Suprapubic skin (tissue), 4 donors: Measurements from ENCODE around the gene SV2A. TPM values are rescaled to one million over a fixed set of nuclear protein-coding genes. Genes with fewer than 3 reads are reported as not detected.
"Not testable (repeated sequence)": the region's sequence is repeated elsewhere in the genome, so short reads cannot be mapped to it uniquely, and the experiment has no call there.

Source experiments
- DNase-seq, 2 donors: peaks; one replicate each; pipeline ENCODE4 v3.0.0-alpha.2; 2019; ENCODE audit warnings: low spot score in 2 of 2
- H3K27ac ChIP-seq: fragments of 200-600 bp; sonication (generic); one replicate; pipeline ENCODE4 v1.5.1; 2019
- H3K27me3 ChIP-seq: fragments of 200-600 bp; sonication (generic); one replicate; pipeline ENCODE4 v1.5.1; 2019
- H3K36me3 ChIP-seq: fragments of 200-600 bp; sonication (generic); one replicate; pipeline ENCODE4 v1.5.1; 2019
- H3K4me1 ChIP-seq: fragments of 200-600 bp; sonication (generic); one replicate; pipeline ENCODE4 v1.5.1; 2019
- H3K4me3 ChIP-seq: fragments of 200-600 bp; sonication (generic); one replicate; pipeline ENCODE4 v1.5.1; 2019; ENCODE audit warnings: mild to moderate bottlenecking
- H3K9me3 ChIP-seq: fragments of 200-600 bp; sonication (generic); one replicate; pipeline ENCODE4 v1.5.1; 2019
- CTCF ChIP-seq, 2 donors: fragments of 200-600 bp in 1 of 2; fragments of 450-650 bp in 1 of 2; sonication (generic) in 1 of 2; IDR thresholded peaks; one replicate each; pipeline ENCODE4 v1.5.1; 2016 to 2019; ENCODE audit warnings: antibody characterized with exemption in 2 of 2, mild to moderate bottlenecking in 1 of 2, moderate library complexity in 1 of 2
- EP300 ChIP-seq: sonication (generic); formaldehyde crosslinking; IDR thresholded peaks from one replicate; pipeline ENCODE4 v1.6.1; 2017; ENCODE audit warnings: antibody characterized with exemption
- POLR2A ChIP-seq, 2 donors: fragments of 450-650 bp; IDR thresholded peaks; one replicate each; pipeline ENCODE4 v1.6.1; 2017; ENCODE audit warnings: antibody characterized with exemption in 2 of 2, mild to moderate bottlenecking in 2 of 2, moderate library complexity in 2 of 2
- POLR2AphosphoS5 ChIP-seq, 3 donors: sonication (generic); formaldehyde crosslinking; IDR thresholded peaks; one replicate each; pipeline ENCODE4 v1.6.1; 2017; ENCODE audit warnings: antibody characterized with exemption in 3 of 3
- WGBS: methylation state at CpG from one replicate; pipeline ENCODE4 v1.1.5; 2018; 5-methylcytosine and 5-hydroxymethylcytosine counted together
- total RNA-seq, 4 donors: library from RNA; depleted of rRNA; stranded (reverse); fragments of >200 nt; gene quantifications; one replicate each; pipeline ENCODE4 v1.1.0, GENCODE V29; 2016

SV2A gene
- total RNA-seq, 4 donors from 2014 or later = 0.48 to 1.3 (median 0.65) TPM

- no peaks in the 10 kb centered on the region for H3K27me3 ChIP-seq
- no peak for DNase-seq
- TF ChIP-seq POLR2AphosphoS5 (IDR thresholded peaks at IDR 0.05) (no peak), EP300 (no peak)
- peak overlapping the region; percentile 53 for H3K27ac ChIP-seq
- 30% methylated on average over 3 of the region's 3 CpGs for WGBS
- peaks cover 57% of the 10 kb centered on the region for H3K36me3 ChIP-seq
- H3K4me1 ChIP-seq = peaks cover 27% of the 10 kb centered on the region
- no peaks in the 10 kb centered on the region for H3K9me3 ChIP-seq
- H3K4me3 ChIP-seq = no peak overlapping the region
Measured at GRCh38 chr1:149963358-149963757, 45.7 kb upstream of the SV2A start.

GRCh38 chr1:149962736-149963135 lies 45.1 kb upstream of the SV2A start:
- TF ChIP-seq POLR2A (IDR thresholded peaks at IDR 0.05) (no peak), EP300 (no peak), CTCF (IDR thresholded peaks at IDR 0.05) (no peak), POLR2AphosphoS5 (IDR thresholded peaks at IDR 0.05) (no peak)
- 44% methylated on average over 2 of the region's 2 CpGs for WGBS
- DNase-seq = no peak
- H3K36me3 ChIP-seq = peaks cover 62% of the 10 kb centered on the region
- H3K9me3 ChIP-seq = no peaks in the 10 kb centered on the region
- H3K4me3 ChIP-seq = no peak overlapping the region
- H3K27ac ChIP-seq = peak overlapping the region; percentile 53
- no peaks in the 10 kb centered on the region for H3K27me3 ChIP-seq
- H3K4me1 ChIP-seq = peaks cover 27% of the 10 kb centered on the region

GRCh38 chr1:149962039-149962647 lies 44.5 kb upstream of the SV2A start:
- DNase-seq = no peak
- WGBS = 11% methylated on average over 3 of the region's 3 CpGs
- H3K9me3 ChIP-seq = no peaks in the 10 kb centered on the region
- peaks cover 64% of the 10 kb centered on the region for H3K36me3 ChIP-seq
- no peaks in the 10 kb centered on the region for H3K27me3 ChIP-seq
- H3K27ac ChIP-seq = peak overlapping the region; percentile 53
- peak; percentile 67 to 82 for TF ChIP-seq CTCF (IDR thresholded peaks at IDR 0.05)
- TF ChIP-seq POLR2A (IDR thresholded peaks at IDR 0.05) = no peak
- TF ChIP-seq POLR2AphosphoS5 (IDR thresholded peaks at IDR 0.05) = no peak
- H3K4me1 ChIP-seq = peaks cover 27% of the 10 kb centered on the region
- no peak overlapping the region for H3K4me3 ChIP-seq

GRCh38 chr1:149957548-149957947 lies 39.9 kb upstream of the SV2A start:
- H3K4me3 ChIP-seq, DNase-seq, H3K27me3 ChIP-seq, H3K4me1 ChIP-seq, H3K9me3 ChIP-seq, H3K27ac ChIP-seq: not testable (repeated sequence)
- H3K36me3 ChIP-seq = peaks cover 37% of the 10 kb centered on the region
- WGBS = 97% methylated on average over 11 of the region's 14 CpGs

GRCh38 chr1:149949911-149950310 lies 32.3 kb upstream of the SV2A start:
- no peaks in the 10 kb centered on the region for H3K9me3 ChIP-seq
- H3K36me3 ChIP-seq = peaks cover 58% of the 10 kb centered on the region
- H3K4me3 ChIP-seq = no peak overlapping the region
- no peaks in the 10 kb centered on the region for H3K4me1 ChIP-seq
- WGBS = 79% methylated on average over 6 of the region's 6 CpGs
- no peaks in the 10 kb centered on the region for H3K27me3 ChIP-seq
- no peak overlapping the region for H3K27ac ChIP-seq
- DNase-seq = no peak
- TF ChIP-seq POLR2A (IDR thresholded peaks at IDR 0.05) = no peak
- no peak for TF ChIP-seq CTCF (IDR thresholded peaks at IDR 0.05)
- no peak for TF ChIP-seq POLR2AphosphoS5 (IDR thresholded peaks at IDR 0.05)
- no peak for TF ChIP-seq EP300

- no peak for TF ChIP-seq POLR2AphosphoS5 (IDR thresholded peaks at IDR 0.05)
- TF ChIP-seq POLR2A (IDR thresholded peaks at IDR 0.05) = no peak
- no peak for TF ChIP-seq CTCF (IDR thresholded peaks at IDR 0.05)
- TF ChIP-seq EP300 = no peak
- 90% methylated on average over 4 of the region's 4 CpGs for WGBS
- Histone ChIP-seq H3K9me3 (no peaks in the 10 kb centered on the region), H3K27me3 (no peaks in the 10 kb centered on the region), H3K4me1 (peaks cover 3% of the 10 kb centered on the region), H3K27ac (no peak overlapping the region), H3K36me3 (peaks cover 68% of the 10 kb centered on the region), H3K4me3 (no peak overlapping the region)
- no peak for DNase-seq
Measured at GRCh38 chr1:149945206-149945605, 27.6 kb upstream of the SV2A start.
